ENCODE measurements around the gene ACOXL.
A peak's percentile ranks its signal among the peaks of the same experiment; 100 is the strongest.
"Not testable (repeated sequence)": the region's sequence is repeated elsewhere in the genome, so short reads cannot be mapped to it uniquely, and the experiment has no call there.

ACOXL gene

GRCh38 chr2:111048856-111049768, 316.7 kb downstream of the ACOXL start:
- DNase-seq, result no peak

DNA sequence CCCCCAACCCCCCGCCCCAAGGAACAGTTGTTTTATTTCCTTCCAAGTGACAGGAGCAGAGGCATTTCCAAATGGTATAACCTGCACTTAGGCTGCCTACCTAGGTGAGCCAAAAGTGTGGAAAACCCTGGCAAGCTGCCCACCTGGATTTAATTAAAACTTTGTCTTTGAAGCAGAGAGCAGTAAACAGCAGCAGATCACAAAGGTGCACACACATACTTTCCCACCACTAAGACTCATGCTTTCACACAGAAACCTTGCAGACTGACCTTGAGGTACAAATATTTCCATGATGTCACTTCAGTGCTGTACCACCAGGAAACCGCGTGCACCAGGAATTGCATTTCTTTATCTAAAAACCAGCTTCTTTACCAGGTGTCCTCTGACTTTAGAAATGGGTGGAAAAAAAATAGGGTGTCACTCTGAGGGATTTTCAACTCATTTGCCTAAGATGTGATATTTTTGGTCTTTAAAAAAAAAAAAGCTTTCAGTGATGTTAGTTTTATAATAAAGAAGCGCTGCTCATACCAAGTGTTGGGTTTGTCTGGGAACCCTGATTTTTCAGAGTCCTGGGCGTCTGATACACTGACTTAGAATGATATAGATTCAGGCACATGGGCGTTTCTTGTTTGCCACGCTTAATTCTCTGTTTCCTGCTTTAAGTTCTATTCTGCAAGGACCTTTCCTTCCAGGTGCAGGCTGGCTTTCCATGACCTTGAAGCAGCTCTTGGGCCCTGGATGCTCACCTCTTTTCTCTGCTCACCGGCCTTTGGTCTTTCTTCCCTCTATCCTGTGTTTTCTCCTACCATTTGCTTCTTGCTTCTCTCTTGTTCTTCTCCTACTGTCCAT, 317.6 kb downstream of the ACOXL start:
- DNase-seq, result no peak

DNA sequence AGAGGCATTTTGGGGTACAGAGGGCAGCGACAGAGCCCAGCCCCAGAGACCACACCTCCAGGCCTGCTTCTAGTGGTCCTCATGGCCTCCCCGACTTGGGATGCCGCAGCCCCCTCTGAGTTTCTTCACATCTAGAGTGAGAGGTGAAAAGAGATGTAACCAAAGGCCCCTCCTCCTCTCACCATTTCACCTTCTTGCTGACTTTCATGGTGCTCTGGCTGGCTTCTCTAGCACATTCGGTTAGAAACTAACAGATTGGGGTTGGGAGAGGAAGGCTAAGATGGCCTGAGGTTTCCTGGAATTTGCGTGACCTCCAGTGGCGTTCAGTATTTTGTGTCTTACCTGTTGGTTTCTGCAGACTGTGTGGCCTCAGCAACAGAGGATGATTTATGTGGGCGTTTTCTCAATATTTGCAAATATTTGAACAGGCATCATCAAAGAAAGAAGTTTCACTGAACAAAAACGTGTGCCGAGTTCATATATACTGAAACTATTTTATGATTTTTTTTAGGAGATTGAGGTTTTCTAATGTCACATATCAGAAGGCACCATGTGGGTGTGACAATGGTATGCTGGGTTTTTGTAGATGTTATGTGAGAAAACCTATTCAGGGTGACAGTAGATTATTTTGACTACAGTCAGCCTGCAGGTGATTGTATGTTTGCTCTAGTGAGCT, 318.5 kb downstream of the ACOXL start:
- DNase-seq, result no peak

DNA sequence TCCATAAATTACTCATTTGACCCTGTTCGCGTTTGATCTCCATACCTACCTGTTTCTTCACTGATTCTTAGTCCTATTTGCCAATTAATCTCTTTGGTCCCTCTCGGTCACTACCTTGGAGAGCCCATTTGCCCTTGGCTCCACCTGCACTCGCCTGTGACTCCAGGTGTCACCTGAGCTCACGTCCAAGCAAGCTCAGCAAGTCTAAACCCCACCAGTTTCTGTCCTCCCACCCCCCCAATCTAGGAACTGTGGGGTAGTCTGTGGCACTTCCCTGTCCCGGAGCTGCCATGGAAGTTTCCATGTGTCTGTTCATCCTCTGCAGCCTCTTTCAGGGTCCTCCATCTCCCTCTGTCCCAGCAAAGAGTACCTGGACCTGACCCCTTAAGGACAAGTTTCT, 320.2 kb downstream of the ACOXL start:
- DNase-seq, result no peak

GRCh38 chr2:111053266-111053665, 320.9 kb downstream of the ACOXL start:
- no peak for DNase-seq

DNA sequence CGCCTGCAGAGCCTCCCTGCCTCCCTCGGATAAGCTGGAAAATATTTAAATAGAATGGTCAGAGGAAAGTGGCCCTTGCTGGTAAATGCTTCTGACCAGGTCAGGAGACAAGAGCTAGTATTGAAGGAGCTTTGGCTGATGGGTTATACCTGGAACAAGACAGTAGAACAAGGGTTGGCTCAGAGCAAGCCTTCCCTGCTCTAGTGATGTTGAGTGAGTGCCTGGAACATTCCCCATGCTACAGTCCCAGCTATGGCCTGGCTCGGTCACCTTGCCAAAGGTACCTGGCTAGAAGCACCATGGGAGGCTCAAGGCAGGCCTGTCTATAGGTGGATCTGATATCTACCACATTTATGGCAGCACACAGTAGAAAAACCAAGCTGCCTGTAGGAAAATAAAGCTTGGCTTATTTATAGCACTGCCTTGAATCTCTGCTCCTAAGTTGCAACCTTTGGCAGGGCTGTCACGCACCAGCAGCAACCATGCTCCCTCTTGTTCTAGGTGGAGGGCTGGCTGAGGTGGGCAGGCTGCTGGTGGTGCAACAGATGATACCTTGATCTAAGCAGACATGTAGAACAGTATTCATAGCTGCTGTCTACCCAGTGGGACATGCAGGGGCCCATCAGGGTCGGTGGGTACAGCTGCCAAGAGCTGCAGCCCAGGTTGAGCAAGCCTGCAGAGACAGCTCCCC, 321.6 kb downstream of the ACOXL start:
- DNase-seq, result no peak

DNA sequence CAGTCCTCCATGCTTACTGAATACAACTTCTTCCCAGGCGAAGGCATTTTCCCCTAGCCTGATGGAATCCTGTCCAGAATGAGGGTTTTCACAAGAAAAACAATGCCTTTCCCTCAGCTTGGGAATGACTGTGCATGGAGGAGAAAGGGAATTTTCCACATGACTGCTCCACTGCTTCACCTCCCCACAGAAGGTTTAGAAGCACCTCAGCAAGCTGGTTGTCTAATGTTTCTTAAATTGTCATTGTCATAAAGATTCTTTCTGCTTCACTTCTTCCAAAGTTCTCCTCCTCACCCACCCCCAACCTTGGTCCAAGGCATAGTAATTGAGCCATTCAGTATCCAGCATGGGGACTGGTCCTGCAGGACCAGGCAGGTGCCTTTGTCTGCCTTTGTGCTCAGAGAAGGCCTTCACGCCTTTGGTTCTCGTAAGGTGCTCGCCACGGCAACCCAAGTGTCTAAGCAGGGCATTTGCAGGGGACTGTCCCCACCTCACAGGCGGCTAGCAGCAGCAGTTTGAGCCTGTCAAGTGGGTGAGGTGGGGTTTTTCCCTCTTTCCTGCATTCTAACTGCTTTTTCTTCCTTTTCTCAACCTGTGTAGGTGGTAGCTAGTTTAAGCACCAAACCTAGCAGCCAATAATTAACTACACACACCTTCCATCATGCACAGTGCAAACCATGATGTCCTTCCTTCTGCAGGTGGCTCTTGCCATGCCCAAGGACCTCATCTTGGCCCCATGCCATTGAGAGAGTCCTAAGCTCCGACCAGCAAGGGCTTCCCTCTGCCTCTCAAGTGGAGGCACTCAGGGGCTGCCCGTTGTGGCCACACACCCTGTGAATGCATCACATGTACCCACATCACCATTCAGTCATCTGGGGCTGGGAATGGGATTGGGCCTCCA, 322.7 kb downstream of the ACOXL start:
- DNase-seq, result no peak

DNA sequence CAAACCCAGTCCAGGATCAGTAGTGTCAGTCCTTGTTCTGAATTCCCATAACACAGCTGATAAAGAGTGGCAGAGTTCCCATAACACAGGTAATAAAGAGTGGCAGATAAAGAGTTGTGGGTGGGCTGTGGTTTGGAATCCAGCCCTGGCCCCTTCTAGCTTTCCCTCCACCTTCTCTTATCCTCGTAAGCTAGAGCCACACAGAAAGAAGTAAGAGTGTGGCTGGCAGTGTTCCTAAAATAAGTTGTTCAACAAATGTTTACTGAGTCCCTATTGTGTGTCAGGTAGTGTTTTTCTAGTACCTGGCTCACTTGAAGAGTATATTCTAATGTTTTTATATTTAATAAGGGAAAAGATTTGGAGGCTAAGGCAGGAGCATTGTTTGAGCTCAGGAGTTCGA, 323.4 kb downstream of the ACOXL start:
- DNase-seq, result no peak

DNA sequence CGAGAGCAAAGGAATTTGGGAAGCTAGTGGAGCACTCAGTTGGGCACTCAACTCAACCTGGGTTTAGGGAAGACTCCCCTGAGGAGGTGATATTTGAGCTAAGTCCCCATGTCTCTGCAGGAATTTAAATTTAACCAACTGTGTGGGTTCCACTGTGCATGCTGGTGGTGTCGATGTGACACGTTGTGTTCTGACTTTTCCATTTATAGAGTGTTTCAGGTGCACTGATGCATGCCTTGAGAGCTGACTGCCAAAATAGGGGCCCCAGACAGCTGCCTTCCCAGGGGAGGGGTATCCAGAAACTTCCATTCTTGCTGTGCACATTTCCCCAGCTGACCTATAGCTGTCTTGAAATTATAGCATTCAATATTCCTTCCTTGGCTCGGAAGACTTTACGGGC, 324.7 kb downstream of the ACOXL start:
- no peak for DNase-seq

GRCh38 chr2:111057721-111058120, 325.3 kb downstream of the ACOXL start:
- no peak for DNase-seq

DNA sequence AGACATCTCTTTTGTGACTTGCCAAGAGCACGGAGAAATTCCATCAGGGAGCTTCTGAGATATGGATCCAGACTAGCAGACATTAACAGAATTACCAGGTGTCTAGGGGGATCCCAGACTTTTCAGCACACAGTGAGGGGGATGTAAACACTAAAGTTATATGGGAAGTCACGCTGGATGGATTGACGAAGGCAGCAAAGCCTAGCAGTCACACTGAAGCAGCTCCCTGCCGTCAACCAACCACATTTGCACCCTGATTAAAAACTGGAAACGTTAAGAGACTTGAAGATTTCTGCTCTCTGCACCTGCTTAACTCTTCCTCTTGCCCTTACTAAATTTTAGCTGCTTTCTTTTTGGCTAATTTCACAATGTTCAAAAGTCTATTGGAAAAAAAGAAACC, 325.9 kb downstream of the ACOXL start:
- DNase-seq, result no peak

DNA sequence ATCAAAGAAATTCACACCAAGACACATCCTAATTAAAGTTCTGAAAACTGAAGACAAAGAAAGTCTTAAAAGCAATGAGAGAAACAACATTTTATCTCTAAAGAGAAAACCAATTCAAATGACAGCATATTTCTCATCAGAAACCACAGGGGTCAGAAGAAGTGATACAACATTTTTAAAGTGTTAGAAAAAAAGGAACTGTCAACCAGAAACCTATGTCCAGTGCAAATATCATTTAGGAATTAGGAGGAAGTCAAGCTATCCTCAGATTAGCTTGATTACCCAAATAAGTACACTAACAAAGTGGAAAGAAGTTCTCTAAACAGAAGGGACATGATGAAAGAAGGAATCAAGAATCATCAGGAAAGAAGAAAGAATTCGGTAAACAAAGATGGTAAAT, 328.8 kb downstream of the ACOXL start:
- DNase-seq, result no peak

GRCh38 chr2:111062417-111062816, 330.0 kb downstream of the ACOXL start:
- no peak for DNase-seq

DNA sequence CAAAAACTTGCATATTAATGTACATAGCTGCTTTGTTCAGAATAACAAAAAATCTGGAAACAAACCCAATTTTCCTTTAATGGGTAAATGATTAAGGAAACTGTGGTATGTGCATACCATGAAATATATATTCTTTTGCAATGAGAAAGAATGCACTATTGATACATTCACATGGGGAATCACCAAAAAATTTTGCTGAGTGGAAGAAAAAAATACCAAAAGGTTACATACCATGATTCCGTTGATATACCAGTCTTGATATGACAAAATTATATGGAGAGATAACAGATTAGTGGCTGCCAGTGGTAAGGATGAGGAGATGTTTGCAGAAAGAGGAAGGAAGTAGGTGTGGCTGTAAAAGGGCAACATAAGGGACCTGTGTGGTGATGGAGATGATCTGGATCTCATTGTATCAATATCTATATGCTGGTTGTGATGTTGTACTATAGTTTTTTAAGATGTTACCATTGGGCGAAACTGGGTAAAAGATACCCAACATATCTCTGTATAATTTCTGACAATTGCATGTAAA, 333.8 kb downstream of the ACOXL start:
- no peak for DNase-seq

- DNase-seq, result no peak
Measured at GRCh38 chr2:111068435-111069058, 336.2 kb downstream of the ACOXL start.

DNA sequence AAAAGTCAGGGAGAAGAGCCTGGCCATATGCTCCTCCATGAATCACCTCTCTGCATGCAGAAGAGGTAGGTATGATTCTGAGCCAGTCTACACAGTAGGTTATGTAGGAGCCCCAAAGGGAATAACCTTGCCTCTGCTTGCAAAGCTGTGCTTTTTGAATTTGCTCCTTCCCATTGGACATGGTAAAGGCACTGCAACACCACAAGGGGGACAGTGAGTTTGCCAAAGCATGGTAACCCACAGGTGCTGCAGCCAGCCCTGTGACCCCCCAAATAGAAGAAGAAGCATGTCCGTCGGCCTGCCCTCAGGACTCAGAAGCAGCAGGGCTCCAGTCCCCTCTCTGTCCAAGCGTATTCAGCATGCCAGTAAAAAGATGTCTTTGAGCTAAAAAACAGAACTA, 337.3 kb downstream of the ACOXL start:
- DNase-seq, result no peak

GRCh38 chr2:111071600-111072171, 339.3 kb downstream of the ACOXL start:
- DNase-seq, result peak; percentile 70

- peak; percentile 84 for DNase-seq
Measured at GRCh38 chr2:111072220-111072871, 340.0 kb downstream of the ACOXL start.

DNA sequence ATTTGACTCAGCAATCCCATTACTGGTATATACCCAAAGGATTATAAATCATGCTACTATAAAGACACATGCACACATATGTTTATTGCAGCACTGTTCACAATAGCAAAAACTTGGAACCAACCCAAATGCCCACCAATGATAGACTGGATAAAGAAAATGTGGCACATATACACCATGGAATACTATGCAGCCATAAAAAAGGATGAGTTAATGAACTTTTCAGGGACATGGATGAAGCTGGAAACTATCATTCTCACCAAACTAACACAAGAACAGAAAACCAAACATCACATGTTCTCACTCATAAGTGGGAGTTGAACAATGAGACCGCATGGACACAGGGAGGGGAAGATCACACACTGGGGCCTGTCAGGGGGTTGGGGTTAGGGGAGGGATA, 350.3 kb downstream of the ACOXL start:
- not testable (repeated sequence) for DNase-seq

- DNase-seq, result no peak
Measured at GRCh38 chr2:111091811-111092211, 359.4 kb downstream of the ACOXL start.

Measured in HCEC 1CT (cell line).